Heart left ventricle (tissue), 16 donors: ENCODE measurements around the gene SLC24A4. TPM values are rescaled to one million over a fixed set of nuclear protein-coding genes. Genes with fewer than 3 reads are reported as not detected.

Source experiments
- ATAC-seq, 4 donors: fragments of 200-7000 bp; cut with Tn5 transposase; one replicate each; pipeline ENCODE4 v1.9.1; 2020 to 2022; ENCODE audit warnings: moderate library complexity in 4 of 4, mild to moderate bottlenecking in 3 of 4, moderate number of reproducible peaks in 1 of 4
- DNase-seq, 5 donors: peaks; one replicate each; pipeline ENCODE4 v3.0.0-alpha.2; 2020
- H3K27ac ChIP-seq, 12 donors: fragments of 200-600 bp; sonication (generic) in 4 of 12; one replicate each; pipeline versions ENCODE4 v1.5.0 to v1.8.0; 2016 to 2022; ENCODE audit warnings: mild to moderate bottlenecking in 2 of 12
- H3K27me3 ChIP-seq, 9 donors: fragments of 200-600 bp; sonication (generic) in 2 of 9; one replicate each; pipeline versions ENCODE4 v1.5.1 to v1.8.0; 2016 to 2022; ENCODE audit warnings: mild to moderate bottlenecking in 3 of 9
- H3K36me3 ChIP-seq, 9 donors: fragments of 200-600 bp; sonication (generic) in 2 of 9; one replicate each; pipeline versions ENCODE4 v1.5.0 to v1.8.0; 2018 to 2022; ENCODE audit warnings: mild to moderate bottlenecking in 2 of 9
- H3K4me1 ChIP-seq, 12 donors: fragments of 200-600 bp; sonication (generic) in 4 of 12; one replicate each; pipeline versions ENCODE4 v1.5.0 to v1.8.0; 2016 to 2022; ENCODE audit warnings: mild to moderate bottlenecking in 3 of 12
- H3K4me3 ChIP-seq, 12 donors: fragments of 200-600 bp; sonication (generic) in 4 of 12; one replicate each; pipeline versions ENCODE4 v1.5.0 to v1.8.0; 2017 to 2022; ENCODE audit warnings: mild to moderate bottlenecking in 9 of 12, moderate library complexity in 4 of 12
- H3K9me3 ChIP-seq, 12 donors: fragments of 200-600 bp; sonication (generic) in 4 of 12; one replicate each; pipeline versions ENCODE4 v1.5.0 to v1.8.0; 2016 to 2022; ENCODE audit warnings: mild to moderate bottlenecking in 1 of 12
- CTCF ChIP-seq, 12 donors: fragments of 200-600 bp; sonication (generic) in 4 of 12; IDR thresholded peaks; one replicate each; pipeline versions ENCODE4 v1.5.0 to v1.8.0; 2018 to 2022; ENCODE audit warnings: antibody characterized with exemption in 12 of 12, mild to moderate bottlenecking in 5 of 12
- POLR2A ChIP-seq, 2 donors: fragments of 450-650 bp; IDR thresholded peaks; one replicate each; pipeline ENCODE4 v1.6.1; 2017; ENCODE audit warnings: antibody characterized with exemption in 2 of 2, mild to moderate bottlenecking in 2 of 2, moderate library complexity in 2 of 2
- WGBS, 4 donors: extraction: QIAGEN DNeasy Blood & Tissue Kit in 2 of 4; methylation state at CpG; one replicate each; pipeline versions ENCODE4 v1.1.5 to v1.1.7; 2013 to 2018; 5-methylcytosine and 5-hydroxymethylcytosine counted together
- intact Hi-C, 10 donors: fragments of 100-400 bp; cut with DNase I; formaldehyde crosslinking; loops; one replicate each; pipeline versions ENCODE4 v1.11.1 to v1.14.2; 2022
- polyA plus RNA-seq, 2 donors: library from polyadenylated mRNA; stranded (reverse); fragments of 200-250 nt; gene quantifications; one replicate each; pipeline ENCODE4 v1.2.3, GENCODE V29; 2013
- total RNA-seq, 9 donors: library from RNA; depleted of rRNA in 2 of 9; stranded (reverse); fragments of >200 nt in 2 of 9; fragmentation: NEBNext Ultra II Directional in 3 of 9; extraction: Animal tissue kit (Norgen Biotek cat#: 25700) in 3 of 9; gene quantifications; one replicate each; pipeline versions ENCODE4 v1.1.0 to v1.2.4, GENCODE V29; 2016 to 2023
- donor health status: ischemic (EF 13 %, LVEDD 7.1; RV severe dilation, severe dysfunction).
- donor health status: healthy with polysubstance abuse.
- donor health status: DM: no; HTN: yes; CAD: no.
- donor health status: DM: no; HTN: no; CAD: no.
- donor health status: ischemic (EF 25% LVEDD 6.9; RV normal size, moderate dysfunction).
- donor health status: ischemic (EF 25% LVEDD 5.7; RV mildly dilated, moderate dysfunction).
- donor health status: healthy.
- donor health status: DM: yes; HTN: yes; CAD: no.
- donor health status: ischemic (EF 35%, LVEDD 5.7; RV mildly dilated, moderate dysfunction).
- donor health status: nonischemic (EF 11% LVEDD 7.7; RV severe dilation, severe dysfunction).
- donor health status: DM: yes; HTN: yes; CAD: no.
- donor health status: PGD.
- donor health status: ischemic (EF 29% LVEDD 5.4; RV normal size, mild dysfunction).
- donor health status: nonischemic (EF 23%, LVEDD 6.1; RV moderate dilation, normal function).

The SLC24A4 gene
- total and polyA plus RNA-seq, 11 donors: 0.05 to 1.6 (median 0.23) TPM

GRCh38 chr14:92450351-92451070 lies 127.5 kb downstream of the SLC24A4 start:
- no peak for TF ChIP-seq CTCF (IDR thresholded peaks at IDR 0.05)
- Histone ChIP-seq H3K9me3 (peaks cover 0 to 6% (median 0%) of the 10 kb centered on the region in 12 donors), H3K4me3 (no peak overlapping the region), H3K36me3 (no peaks in the 10 kb centered on the region), H3K4me1 (peaks cover 0 to 18% (median 8%) of the 10 kb centered on the region in 12 donors), H3K27me3 (no peaks in the 10 kb centered on the region), H3K27ac (peak overlapping the region in 2 of 12 donors; percentile 50)
- ATAC-seq (no peak), DNase-seq (no peak)
- intact Hi-C loops: loop anchor here in 8 of 10 donors (5.0 to 10.0 kb wide), 7 partner anchors 94 to 326 kb away; partner anchors contain the start of genes CPSF2 (in 3 of the 8) and NDUFB1 (in 3 of the 8)
- WGBS, 4 donors: 72 to 88% (median 80%) methylated on average over 9 to 13 of the region's 13 CpGs

GRCh38 chr14:92451245-92451644 lies 128.3 kb downstream of the SLC24A4 start:
- intact Hi-C loops: loop anchor here in 8 of 10 donors (5.0 to 10.0 kb wide), 7 partner anchors 94 to 326 kb away; partner anchors contain the start of genes CPSF2 (in 3 of the 8) and NDUFB1 (in 3 of the 8)
- no peak for TF ChIP-seq CTCF (IDR thresholded peaks at IDR 0.05)
- TF ChIP-seq POLR2A (IDR thresholded peaks at IDR 0.05): no peak
- Histone ChIP-seq H3K27ac (peak overlapping the region in 6 of 12 donors; percentile 41 to 50 (median 49)), H3K27me3 (no peaks in the 10 kb centered on the region), H3K36me3 (no peaks in the 10 kb centered on the region), H3K4me3 (no peak overlapping the region), H3K9me3 (no peaks in the 10 kb centered on the region), H3K4me1 (peaks cover 0 to 18% (median 8%) of the 10 kb centered on the region in 12 donors)
- WGBS, 4 donors: 51 to 58% (median 56%) methylated on average over 9 of the region's 9 CpGs
- DNase-seq (no peak), ATAC-seq (peak in 2 of 4 donors; percentile 41 to 69)

GRCh38 chr14:92451755-92452154 lies 128.8 kb downstream of the SLC24A4 start:
- H3K4me3 ChIP-seq: no peak overlapping the region
- H3K27ac ChIP-seq: peak overlapping the region in 7 of 12 donors; percentile 39 to 50 (median 49)
- no peaks in the 10 kb centered on the region for H3K27me3 ChIP-seq
- H3K9me3 ChIP-seq: no peaks in the 10 kb centered on the region
- DNase-seq (no peak), ATAC-seq (peak in 3 of 4 donors; percentile 51)
- WGBS, 4 donors: 42 to 64% (median 52%) methylated on average over 5 of the region's 5 CpGs
- H3K36me3 ChIP-seq: no peaks in the 10 kb centered on the region
- TF ChIP-seq POLR2A (IDR thresholded peaks at IDR 0.05): no peak
- no peak for TF ChIP-seq CTCF (IDR thresholded peaks at IDR 0.05)
- intact Hi-C loops: loop anchor here in 8 of 10 donors (5.0 to 10.0 kb wide), 7 partner anchors 93 to 327 kb away; partner anchors contain the start of genes CPSF2 (in 3 of the 8) and NDUFB1 (in 3 of the 8)
- peaks cover 0 to 18% (median 8%) of the 10 kb centered on the region in 12 donors for H3K4me1 ChIP-seq

- WGBS, 4 donors: 94 to 96% (median 95%) methylated on average over 14 of the region's 14 CpGs
- no peaks in the 10 kb centered on the region for H3K9me3 ChIP-seq
- no peak for TF ChIP-seq CTCF (IDR thresholded peaks at IDR 0.05)
- no peak for TF ChIP-seq POLR2A (IDR thresholded peaks at IDR 0.05)
- ATAC-seq: no peak
- intact Hi-C loops: loop anchor here in 8 of 10 donors (5.0 to 10.0 kb wide), 7 partner anchors 92 to 328 kb away; partner anchors contain the start of genes CPSF2 (in 3 of the 8) and NDUFB1 (in 3 of the 8)
- no peak overlapping the region for H3K27ac ChIP-seq
- DNase-seq: no peak
- H3K4me3 ChIP-seq: no peak overlapping the region
- H3K36me3 ChIP-seq: no peaks in the 10 kb centered on the region
- no peaks in the 10 kb centered on the region for H3K27me3 ChIP-seq
- H3K4me1 ChIP-seq: peaks cover 0 to 22% (median 8%) of the 10 kb centered on the region in 12 donors
Observed at GRCh38 chr14:92452471-92452870, 129.5 kb downstream of the SLC24A4 start.
